8988T (cell line): ENCODE measurements around the gene DIRAS2.

ENCODE experiments used
- DNase-seq: peaks from one replicate; pipeline ENCODE4 v3.0.0; 2011

The DIRAS2 gene

DNA sequence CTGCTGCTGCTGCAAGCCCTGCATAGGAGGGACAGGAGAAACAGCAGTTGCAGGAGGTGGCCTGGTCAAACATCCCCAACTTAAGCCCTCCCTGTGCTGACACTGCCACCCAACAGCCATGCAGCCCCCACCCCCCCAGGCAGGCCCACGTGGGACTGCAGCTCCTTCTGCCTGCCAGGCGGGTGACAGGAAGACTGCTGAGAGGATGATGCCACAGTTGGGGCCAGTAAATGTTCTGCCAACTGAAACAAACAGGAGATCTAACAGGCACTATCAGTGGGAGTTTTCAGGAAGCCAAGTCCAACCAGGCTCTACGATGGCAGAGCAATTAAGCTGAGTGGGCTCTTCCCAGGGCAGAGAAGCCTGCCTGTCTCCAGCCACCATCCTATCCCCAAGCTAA is 31.1 kb downstream of the DIRAS2 start:
- no peak for DNase-seq

DNA sequence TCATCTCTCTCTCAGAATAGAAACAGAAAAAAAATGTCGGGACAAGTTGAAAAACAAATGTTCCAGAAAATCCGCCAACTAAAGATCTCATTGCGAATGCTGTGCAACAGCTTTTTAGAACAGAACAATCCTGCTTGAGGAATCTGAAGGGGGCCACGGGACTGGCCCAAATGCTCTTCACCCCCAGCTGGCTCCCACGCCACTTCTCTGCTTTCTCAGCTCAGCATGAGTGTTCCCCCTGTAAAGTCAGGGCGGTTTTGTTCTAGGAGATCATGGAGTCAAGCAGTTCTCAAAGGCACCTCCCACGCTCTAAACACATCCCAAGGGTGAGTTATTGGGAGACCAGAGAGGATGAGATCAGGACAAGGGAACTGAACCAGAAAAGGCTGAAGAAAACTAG is 31.5 kb downstream of the DIRAS2 start:
- no peak for DNase-seq

DNA sequence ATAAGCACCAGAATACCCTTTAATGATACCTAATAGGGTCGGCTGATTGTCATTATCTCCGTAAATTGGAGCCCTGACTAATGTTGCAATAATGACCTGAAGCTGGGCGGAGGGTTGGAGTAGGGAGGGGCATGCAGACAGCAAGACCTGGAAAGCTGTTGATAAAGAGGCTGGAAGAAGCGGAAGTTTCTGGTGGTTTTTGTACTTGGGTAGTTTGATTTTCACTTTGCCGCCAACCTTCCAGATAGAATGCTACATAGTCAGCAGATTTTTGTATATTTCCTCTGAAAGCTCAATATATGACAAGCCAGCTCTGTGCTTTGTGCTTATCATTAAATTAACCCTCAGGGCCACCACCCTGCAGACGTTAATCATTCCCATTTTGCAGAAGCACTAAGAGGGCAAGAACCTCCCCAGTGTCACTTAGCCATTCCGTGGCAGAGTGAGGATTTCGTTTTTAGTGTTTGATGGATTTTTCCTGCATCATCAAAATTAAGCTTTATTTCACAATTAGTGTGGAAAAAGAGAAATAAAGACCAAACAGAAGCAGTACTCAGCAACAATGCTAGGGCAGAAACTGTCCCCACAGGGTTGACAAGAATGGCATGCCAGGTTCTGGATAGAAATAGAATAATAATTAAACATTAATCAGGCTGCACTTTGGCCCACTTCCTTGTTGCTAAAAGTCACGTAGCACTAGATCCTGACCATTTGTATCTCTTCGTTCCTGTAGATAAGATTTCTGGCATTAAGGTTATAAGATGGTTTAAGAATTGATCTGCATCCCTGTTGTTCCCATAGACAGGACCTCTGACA is 34.7 kb downstream of the DIRAS2 start:
- DNase-seq, result no peak

DNA sequence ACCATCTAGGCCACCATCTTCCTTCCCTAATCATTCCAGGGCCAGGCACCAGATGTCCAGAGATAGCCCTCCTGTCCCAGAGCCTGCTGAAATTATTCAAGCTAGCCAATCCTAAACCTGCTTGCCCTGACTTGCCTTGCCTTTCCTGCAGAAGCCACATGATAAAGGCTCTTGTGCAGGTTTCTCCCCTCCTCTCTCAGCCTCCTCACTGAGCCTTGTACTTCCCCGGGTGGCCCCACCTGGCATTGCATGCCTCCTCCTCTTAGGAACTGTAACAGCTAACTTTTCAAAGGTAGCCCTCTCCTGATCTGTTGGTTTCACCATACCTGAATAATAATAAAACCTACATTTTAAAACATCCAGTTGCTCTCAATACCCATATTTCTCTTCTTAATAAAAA is 42.6 kb downstream of the DIRAS2 start:
- no peak for DNase-seq

DNA sequence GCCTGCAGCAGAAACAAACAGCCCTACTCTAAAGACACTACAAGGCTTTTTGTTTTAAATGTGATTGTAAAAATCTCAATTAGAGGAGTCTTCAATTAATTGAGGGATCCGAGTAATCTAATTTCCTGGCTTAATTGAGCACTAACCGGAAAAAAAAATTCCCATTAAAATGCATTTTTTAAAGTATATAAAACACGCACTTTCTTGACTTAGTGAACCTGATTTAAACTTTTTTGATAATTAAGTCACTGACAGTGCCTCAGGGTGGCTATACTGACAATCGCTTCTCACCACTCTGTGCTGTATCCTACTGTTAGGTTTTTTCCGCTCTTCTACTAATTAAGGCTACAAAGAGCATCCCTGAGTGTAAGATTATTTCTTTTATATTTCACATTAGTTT is 44.4 kb downstream of the DIRAS2 start:
- DNase-seq, result no peak

DNA sequence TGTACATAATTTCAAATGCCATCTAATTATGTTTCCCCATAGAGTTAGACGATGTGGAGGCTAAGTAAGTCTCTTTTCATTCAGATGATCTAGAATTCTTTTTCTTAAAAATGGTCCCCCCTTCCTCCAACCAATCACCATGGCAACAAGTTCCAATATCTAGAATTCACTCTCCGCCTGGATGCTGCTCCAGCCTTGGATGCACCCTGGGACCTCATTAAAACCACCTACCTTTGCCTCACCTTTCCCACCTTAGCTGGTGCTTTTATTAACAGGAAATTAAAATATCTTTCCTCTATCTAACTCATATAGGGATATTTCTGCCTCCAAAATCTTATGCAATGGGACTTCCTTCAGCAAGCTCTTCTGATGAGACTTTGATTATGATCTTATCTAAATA is 49.0 kb downstream of the DIRAS2 start:
- no peak for DNase-seq

DNA sequence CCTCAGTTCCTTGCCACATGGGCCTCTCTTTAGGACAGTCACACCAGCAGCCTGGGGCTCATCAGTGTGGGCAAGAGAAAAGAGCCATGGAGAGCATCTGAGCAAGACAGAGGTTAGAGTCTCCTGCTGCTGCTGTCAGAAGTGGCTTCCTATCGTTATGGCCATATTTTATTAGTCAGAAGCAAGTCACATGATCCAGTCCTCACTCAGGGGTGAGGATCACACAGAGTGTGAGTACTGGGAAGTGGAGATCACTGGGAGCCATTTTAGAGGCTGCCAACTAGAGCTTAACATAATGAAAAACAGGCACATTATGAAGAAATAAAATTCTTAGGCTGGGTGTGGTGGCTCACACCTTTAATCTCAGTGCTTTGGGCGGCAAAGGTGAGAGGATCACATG is 62.0 kb downstream of the DIRAS2 start:
- DNase-seq, result no peak

DNA sequence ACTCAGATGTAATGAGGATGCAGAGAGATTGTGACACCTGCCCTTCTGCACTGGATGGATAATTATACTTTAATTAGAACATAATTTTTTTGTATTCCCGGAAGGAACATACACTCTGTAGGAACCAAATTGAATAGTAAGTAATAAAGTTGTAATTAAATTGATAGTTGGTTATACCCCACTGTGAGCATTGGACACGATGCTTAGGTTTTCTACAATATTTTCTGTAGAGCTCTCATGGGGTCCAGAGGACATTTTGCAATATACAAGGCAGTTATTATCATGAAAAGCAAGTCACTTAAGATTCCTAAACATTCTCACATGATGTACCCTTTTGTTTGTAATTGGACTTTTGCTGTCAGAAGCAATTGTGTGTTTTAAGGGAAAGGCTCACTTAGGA is 63.4 kb downstream of the DIRAS2 start:
- DNase-seq, result no peak

DNA sequence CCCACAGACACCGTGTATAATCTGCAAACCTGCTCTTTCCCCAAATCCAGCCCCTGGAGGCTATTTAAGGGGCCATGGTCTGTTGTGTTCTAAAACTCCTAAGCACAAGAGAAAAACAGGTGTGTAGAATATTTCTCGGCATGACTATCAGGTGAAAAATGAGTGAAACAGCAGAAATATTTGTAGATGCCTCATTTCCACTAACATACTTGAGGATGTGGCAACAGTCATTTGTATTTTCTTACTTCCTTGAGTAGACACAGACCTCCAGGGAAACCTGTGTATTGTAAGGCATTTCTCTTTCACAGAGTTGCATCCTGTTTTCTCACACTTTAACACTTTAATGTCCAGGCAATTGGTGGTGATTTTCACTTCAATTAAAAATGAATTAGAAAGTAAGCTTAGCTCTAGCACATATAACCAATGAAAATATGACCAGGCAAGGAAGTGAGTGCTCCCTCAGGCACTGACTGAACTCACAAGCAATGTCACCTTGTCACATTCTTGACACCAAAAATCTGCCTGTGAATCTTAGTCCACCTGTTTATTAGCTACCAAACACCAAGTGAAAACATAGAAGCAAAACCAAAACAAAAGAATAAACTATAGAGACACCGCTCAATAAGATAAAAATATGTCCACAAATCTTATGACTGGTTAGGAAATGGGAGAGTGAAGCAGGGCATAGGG is 64.4 kb downstream of the DIRAS2 start:
- DNase-seq, result no peak

DNA sequence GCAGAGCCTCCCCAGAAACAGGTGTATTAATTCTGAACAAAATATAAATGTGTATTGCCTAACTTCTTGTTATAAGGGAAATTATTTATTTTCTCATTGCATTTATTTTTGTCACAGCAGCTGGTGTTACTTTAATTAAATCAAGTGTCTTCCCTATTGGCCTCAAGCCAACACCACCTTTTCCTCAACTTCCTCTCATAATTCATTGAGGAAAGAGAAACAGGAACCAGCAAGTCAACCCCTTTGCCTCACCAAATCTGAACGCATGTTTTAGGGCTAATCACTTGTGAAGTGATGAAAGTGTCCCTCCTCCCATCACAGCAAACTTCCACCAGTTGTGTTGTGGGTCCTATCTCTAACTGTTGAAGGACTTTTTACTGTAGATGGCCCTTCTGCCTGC is 73.1 kb downstream of the DIRAS2 start:
- DNase-seq, result no peak

DNA sequence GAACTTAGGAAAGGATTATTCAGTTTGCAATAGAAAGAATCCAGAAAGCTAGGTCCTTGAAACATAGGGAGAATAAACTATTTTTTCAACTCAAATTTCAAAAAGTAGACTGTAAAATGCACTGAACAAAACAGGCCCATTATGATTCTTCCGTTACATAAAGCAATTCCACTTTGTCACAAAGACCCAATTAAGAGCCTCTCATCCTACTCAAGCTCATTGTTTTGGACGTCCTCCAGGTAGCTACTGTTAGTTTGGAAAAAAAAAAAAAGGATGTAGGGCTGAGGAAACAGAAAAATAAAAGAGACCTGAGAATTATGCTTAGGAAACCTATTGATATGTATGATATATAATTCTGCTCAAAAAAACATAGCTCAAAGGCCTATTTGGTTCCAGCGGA is 74.0 kb downstream of the DIRAS2 start:
- DNase-seq, result no peak

DNA sequence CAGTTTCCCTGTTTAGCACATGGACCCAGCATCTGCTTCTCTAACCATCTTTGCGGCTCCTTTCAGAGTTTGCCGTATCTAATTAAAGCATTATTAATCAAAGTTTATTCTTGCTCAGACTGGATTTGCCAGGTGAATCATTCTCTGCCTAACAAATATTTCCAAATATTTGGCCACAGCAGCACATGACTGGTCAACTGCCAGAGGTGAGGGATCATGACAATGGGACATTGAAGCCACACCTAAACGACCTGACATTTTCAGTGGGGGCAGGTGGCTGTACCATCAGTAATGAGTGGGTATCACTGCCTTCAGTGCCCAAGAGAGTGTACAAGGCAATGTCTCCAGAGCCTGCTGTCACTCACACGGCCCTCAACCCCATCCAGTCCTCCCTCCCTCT is 80.4 kb downstream of the DIRAS2 start:
- no peak for DNase-seq
